HG03378 (cell line): ENCODE measurements around the gene XDH.

Experiments used
- ATAC-seq: cut with Tn5 transposase; IDR thresholded peaks from one replicate; pipeline ENCODE4 v1.9.1; 2021; ENCODE audit warnings: mild to moderate bottlenecking, moderate library complexity; ENCODE audit not compliant: unreplicated experiment

The XDH gene

GRCh38 chr2:31404302-31404701 lies 10.2 kb downstream of the XDH start:
- no peak for ATAC-seq

- ATAC-seq, result no peak
Observed at GRCh38 chr2:31402388-31402787, 12.2 kb downstream of the XDH start.

DNA sequence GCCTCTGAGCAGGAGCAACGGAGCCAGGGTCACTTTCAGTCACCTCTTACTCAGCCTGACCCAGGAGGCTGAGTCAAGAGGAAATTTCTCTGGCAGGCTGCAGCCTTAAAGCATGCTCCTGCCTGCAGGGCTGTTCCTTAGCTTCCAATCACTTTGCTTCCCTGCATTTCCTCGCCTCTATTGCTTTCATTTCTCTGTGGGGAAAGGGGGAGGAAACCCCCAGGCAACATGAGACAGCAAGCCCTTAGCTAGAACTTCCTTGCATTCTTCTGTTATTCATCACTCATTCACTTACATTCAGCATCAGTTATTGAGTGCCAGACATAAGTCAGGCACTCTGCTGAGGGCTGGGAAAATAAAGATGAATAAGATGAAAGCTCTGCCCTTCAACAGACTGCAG lies 13.0 kb downstream of the XDH start:
- no peak for ATAC-seq

- no peak for ATAC-seq
Observed at GRCh38 chr2:31398881-31399280, 15.7 kb downstream of the XDH start.

GRCh38 chr2:31397094-31397493 lies 17.4 kb downstream of the XDH start:
- no peak for ATAC-seq

GRCh38 chr2:31390324-31390723 lies 24.2 kb downstream of the XDH start:
- no peak for ATAC-seq

- ATAC-seq, result no peak
Observed at GRCh38 chr2:31388736-31389135, 25.8 kb downstream of the XDH start.

- ATAC-seq, result no peak
Observed at GRCh38 chr2:31387850-31388249, 26.7 kb downstream of the XDH start.

GRCh38 chr2:31386648-31387047 lies 27.9 kb downstream of the XDH start:
- ATAC-seq, result no peak

DNA sequence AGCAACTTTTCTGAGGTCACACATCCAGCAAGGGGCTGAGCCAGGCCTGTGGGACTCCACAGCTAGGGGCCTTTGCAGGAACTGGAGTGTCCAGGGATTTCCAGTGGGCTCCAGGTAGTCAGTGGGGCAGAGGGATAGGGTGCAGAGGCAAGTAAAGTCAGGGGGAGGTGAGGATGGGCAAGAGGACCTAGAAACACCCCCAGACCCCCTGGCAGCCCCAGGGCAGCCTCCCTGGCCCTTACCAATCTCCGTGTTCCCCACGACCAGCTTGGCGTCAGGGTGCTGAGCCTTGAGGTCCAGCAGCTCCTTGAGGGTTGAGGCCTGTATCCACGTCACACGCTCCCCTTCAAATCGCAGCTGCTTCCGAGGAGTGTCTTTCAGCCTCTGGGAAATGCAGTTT lies 28.4 kb downstream of the XDH start:
- no peak for ATAC-seq

- ATAC-seq, result no peak
Observed at GRCh38 chr2:31384771-31385276, 29.7 kb downstream of the XDH start.

GRCh38 chr2:31384351-31384750 lies 30.2 kb downstream of the XDH start:
- no peak for ATAC-seq

DNA sequence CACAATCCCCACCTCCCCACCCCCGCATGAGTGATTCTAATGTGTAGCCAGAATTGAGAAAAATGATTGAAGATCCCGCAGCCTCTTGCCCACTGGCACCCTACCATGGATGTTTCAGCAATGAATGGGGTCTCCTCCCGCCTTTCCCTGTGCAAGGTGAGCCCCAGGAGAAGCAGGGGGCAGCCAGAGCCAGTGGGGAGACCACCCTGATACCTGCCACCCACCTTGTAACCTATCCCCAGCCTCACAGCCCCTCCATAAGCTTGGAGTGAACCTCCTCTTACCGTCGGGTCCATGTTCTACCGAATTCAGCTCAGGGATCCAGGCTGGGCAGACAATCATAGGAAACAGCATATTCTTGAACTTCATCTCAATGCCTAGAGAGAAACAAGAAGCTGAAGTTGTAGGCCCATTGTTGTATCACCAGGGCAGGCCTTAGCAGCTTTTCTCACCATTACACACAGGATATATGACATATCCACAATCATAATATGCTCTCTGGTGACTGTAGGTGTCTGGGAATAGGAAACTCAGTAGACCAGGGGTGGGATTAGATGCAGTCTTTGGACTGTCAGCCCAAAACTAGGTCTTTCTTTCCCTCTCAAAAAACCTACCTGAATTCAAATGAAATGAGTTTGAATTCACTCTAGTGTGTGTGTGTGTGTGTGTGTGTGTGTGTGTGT lies 30.9 kb downstream of the XDH start:
- ATAC-seq, result no peak

- ATAC-seq, result no peak
Observed at GRCh38 chr2:31382452-31383120, 32.0 kb downstream of the XDH start.

GRCh38 chr2:31381601-31382000 lies 32.9 kb downstream of the XDH start:
- ATAC-seq, result no peak

DNA sequence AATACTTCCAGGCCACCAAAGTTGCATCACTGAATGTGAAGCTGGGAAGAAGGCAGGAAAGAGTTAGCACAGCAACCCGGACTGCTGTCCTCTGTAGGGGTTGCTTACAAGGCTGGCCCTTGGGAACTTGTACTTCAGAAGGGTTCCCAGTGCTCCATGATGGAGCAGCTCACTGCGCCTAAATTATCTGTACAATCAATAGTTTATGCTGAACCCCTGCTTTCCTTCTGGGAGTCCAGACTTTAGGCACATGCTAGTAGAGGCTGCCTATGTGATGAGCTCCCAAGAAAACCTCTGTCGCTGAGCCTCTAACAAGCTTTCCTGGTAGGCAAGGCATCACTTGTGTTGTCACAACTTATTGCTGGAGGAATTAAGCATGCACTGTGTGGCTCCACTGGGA lies 34.3 kb downstream of the XDH start:
- ATAC-seq, result no peak

GRCh38 chr2:31379747-31380146 lies 34.8 kb downstream of the XDH start:
- ATAC-seq, result no peak

DNA sequence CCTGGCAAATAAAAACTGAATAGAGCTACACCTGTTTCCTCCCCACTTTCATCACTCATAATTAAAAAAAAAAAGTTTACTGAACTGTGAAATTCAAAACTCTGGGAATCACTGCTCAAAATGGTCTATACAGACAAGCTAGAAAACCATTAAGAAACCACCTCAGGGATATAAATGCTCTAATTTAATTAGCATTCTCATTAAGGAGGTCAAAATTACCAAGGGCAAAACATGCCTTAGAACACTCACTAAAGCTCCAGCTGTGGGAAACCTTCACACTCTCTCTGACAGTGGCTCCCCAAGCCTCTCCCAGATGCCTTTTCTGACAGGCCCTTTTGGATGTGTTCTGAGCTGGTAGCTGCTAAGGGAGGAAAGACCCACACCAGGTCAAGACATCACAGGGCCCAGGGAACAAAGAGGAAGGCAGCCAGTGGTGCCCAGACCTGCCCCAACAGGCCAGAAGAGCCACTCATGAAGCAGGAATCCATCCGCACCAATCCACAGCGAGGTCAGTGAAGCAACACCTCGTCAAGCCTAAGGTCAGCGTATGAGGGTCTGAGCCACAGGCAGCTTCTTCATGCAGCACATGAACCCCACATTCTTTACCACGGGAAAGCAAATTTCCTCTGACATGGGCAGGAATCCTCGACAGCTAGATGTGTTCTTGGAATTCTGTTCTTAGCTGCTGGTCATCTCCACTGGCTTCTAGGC lies 35.6 kb downstream of the XDH start:
- no peak for ATAC-seq

GRCh38 chr2:31378389-31378788 lies 36.2 kb downstream of the XDH start:
- no peak for ATAC-seq

DNA sequence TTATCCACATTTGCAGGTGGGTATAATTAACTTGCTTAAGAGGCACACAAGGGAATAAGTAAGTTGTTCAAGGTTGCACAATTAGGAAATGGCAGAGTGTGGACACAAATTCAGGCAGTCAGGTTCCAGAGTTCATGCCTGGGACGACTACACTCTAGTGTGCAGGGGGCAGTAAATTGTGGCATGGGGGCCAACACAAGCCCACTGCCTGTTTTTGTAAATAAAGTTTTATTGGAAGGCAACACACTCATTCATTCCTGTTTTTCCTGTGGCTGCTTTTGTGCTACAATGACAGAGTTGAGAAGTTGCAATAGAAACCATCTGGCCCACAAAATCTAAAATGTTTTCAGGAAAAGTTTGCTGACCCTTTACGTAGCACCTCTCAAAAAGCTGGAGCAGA lies 41.4 kb downstream of the XDH start:
- ATAC-seq, result no peak

DNA sequence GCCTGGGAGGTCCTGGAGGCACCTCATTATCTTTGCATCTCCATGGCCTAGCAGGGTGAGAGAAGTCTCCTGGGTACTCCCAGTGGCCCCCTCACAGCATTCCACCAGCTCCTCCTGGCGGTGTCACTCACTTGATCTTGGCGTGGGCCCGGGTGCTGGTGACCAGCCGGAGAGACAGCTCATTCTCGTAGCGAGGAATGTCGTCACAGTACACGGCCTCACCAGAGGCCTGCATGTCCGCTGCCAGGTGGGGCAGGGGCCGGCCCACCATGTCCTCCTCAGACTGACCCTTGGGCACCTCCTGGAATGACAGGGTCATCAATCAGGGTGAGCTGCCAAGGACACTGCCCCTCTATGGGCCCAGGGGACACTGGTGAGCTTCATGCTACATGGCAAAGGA lies 42.4 kb downstream of the XDH start:
- ATAC-seq, result no peak

DNA sequence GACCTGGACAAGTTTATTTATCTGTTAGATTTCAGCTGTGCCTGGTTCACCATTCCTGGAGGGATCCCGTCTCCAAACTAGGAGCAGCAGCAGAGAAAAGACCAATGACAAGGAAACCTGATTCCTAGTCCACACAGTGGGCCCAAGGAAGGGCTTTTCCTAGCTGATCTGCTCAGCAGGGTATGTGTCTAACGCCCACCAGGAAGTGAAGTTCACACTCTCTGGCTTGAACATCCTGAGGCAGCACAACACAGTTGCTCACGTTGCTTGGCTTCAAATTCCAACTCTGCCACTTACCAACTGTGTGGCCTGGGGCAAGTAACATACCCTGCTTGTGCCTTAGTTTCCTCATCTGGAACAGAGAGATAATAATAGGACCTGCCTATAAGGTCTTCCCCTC lies 42.9 kb downstream of the XDH start:
- ATAC-seq, result no peak
